DOHH2 (cell line): ENCODE data around the gene MKRN2OS.

Experiments
- EZH2phosphoT487 ChIP-seq: fragments of 200-600 bp; sonication (generic); IDR thresholded peaks from 2 replicates; pipeline ENCODE4 v1.6.1; 2017; ENCODE audit warnings: borderline replicate concordance, mild to moderate bottlenecking, antibody characterized with exemption, low read length, moderate library complexity, mixed read lengths
- TF ChIP-seq, protein P1 (sequence below): fragments of 200-600 bp; sonication (generic); IDR thresholded peaks from one replicate; pipeline ENCODE4 v1.5.1; 2014; ENCODE audit warnings: antibody characterized with exemption, mild to moderate bottlenecking, low read depth, low read length; ENCODE audit not compliant: poor library complexity, severe bottlenecking

DNA sequence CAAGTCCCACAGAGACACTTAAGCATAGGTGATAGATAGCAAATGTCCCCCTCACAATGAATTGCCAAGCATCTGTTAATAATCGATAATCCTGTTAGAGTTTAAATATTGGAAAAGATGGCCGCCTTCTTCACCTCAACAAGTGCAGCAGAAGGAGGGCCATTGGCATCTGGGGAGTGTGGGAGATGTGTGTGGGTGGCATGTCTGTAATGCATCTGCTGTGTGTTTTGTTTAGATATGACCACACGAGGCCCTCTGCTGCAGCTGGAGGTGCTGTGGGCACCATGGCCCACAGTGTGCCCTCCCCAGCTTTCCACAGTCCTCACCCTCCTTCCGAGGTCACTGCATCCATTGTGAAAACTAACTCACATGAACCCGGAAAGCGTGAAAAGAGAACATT, 24.5 kb upstream of the MKRN2OS start:
- TF ChIP-seq, protein P1, sequence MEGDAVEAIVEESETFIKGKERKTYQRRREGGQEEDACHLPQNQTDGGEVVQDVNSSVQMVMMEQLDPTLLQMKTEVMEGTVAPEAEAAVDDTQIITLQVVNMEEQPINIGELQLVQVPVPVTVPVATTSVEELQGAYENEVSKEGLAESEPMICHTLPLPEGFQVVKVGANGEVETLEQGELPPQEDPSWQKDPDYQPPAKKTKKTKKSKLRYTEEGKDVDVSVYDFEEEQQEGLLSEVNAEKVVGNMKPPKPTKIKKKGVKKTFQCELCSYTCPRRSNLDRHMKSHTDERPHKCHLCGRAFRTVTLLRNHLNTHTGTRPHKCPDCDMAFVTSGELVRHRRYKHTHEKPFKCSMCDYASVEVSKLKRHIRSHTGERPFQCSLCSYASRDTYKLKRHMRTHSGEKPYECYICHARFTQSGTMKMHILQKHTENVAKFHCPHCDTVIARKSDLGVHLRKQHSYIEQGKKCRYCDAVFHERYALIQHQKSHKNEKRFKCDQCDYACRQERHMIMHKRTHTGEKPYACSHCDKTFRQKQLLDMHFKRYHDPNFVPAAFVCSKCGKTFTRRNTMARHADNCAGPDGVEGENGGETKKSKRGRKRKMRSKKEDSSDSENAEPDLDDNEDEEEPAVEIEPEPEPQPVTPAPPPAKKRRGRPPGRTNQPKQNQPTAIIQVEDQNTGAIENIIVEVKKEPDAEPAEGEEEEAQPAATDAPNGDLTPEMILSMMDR, result no peak
- TF ChIP-seq EZH2phosphoT487, result no peak
